HG02798 (cell line): ENCODE results near the gene ADARB1.

ENCODE experiments used
- ATAC-seq: cut with Tn5 transposase; IDR thresholded peaks from one replicate; pipeline ENCODE4 v1.9.1; 2021; ENCODE audit warnings: mild to moderate bottlenecking; ENCODE audit not compliant: unreplicated experiment, poor library complexity

Gene ADARB1

DNA sequence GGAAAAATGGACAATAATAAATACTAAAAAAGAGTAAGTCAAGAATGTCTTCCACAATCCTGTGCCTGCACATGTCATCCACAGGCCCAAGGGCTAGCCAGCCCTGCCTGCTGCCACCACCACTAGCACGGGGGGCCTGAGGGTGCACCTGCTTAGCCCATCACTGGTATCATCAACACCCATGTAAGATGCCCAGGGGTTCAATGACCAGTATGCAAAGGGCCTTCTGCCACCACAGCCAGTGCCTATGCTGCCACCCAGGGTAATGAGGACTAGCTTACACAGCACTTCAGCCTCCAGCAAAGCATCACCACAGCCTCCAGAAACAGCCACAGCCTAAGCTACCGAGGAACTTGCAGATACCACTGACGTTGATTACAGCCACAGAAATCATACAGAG lies 167.0 kb downstream of the ADARB1 start:
- no peak for ATAC-seq

DNA sequence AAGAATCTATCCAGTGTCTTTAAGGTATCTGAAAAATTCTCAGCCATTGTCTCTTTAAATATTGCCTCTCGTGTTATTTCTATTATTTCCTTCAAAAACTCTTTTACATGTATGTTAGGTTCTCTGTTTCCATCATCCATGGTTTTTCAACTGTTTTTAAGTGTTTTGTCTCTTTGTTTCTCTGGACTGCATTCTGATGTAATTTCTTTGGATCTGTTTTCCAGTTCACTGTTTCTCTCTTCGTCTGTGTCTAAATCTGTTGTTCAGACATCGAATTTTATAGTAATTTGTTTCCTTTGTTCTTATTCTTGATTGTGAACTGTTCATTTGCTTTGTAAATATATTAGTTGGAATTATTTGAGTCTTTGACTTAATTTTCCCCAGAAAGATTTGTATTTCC lies 169.2 kb downstream of the ADARB1 start:
- ATAC-seq: no peak

DNA sequence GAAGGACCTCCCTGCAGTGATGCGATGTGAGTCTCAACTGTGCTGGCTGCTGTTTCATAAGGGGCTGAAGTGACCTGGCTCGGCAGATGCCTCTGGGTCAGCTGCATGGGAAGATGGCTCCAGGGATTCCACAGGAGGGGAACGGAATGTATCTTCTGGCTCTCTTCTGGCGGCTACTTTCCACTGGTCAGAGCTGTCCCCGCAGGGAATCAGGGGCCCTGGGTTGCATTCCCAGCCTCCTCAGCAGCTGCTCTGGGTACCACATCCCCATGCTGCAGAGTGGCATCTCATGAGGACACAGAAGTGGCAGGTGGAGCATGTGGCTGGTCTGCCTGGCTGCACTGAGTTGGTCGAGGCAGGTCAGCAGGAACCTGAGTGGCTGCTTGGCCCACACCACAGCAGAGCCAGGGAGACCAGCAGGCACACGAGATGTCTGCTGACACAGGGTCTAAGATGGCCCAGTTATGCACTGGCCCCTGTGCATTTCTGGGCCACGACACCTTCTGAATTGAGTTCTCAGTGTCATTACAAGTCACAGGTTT lies 170.5 kb downstream of the ADARB1 start:
- no peak for ATAC-seq

DNA sequence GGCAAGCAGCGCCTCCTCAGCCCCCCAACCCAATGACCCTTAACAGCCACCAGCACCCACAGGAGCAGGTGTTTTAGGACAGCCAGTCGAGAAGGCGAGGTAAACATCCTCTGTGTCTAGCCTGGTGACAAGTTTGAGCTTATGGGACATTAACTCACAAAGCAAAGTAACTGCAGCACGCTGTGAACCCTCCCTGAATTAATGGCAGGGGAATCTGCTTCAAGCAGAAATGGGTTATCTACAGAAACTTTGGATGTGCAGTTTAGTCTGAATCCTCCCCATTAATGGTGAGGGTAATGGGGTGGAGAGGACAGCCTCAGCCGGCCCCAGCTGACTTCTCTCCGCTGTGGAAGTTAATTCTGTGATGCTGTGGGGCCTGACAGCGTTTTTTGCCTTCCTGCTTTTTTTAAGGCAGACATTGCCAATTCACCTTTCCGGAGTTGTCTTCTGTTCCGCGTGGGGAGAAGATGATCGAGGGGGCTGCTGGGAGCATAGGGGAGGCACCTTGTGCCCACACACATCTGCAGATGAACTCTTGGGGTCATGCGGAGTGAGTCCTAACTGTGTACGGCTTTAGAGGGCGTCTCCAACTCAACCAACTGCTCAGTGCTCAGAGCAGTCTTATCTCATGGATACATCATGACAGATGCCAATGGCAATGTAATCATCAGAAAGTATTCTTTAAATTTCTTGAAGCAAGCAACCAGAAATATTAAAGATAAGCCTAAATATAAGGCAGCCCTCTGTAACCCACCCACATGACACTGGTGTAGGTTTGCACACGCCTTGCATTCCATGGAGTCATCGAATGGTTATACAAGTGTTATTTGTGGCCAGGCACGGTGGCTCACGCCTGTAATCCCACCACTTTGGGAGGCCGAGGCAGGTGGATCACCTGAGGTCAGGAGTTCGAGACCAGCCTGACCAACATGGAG lies 172.3 kb downstream of the ADARB1 start:
- no peak for ATAC-seq

DNA sequence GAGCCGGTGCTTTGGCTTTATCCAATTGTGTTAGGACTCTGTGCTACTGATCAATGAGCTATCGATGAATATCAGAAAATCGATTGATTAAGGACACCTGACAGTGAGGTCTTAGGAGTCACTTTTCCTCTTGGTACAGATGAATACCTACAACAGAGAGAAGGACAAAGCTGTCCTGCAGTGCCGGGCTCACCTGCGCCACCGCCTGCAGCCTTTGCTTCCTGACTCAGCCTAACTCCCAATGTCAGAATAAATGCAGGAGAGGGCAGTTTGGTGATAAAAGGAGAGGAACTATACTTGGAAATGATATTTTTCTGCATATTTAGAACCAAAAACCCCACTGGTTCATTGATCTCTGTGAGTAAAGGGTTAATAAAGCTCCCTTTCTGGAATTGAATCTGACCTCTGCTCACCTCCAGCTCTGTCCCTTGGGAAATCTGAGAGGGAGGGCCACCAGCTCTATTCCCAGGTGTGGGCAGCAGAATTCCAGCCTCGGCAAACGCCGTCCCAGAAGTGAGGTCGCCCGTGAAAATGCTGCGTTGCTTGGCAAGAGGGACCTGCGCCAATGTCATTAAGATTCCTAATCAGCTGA lies 174.0 kb downstream of the ADARB1 start:
- no peak for ATAC-seq

DNA sequence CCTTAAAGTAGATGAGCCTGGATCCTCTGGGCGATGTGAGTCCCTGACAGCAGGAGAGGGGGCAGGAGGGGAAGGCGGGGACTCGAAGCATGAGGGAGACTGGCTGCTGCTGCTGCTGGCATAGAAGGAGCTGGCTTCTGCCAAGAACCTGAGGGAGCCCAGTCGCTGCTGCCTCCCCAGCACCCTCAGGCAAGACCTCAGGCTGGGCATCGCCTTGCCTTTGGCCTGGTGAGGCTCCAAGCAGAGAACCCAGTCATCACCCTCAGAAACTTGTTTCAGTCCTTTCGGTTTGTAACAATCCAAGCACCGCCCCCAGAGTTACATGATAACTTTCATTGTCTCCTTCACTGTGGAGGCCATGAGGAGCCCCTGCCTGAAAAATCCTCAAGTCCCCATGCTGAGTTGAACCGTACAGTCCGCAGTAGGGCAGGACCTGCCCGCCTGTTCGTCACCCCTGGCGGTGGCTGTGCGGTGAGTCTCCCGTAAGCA lies 174.6 kb downstream of the ADARB1 start:
- no peak for ATAC-seq

DNA sequence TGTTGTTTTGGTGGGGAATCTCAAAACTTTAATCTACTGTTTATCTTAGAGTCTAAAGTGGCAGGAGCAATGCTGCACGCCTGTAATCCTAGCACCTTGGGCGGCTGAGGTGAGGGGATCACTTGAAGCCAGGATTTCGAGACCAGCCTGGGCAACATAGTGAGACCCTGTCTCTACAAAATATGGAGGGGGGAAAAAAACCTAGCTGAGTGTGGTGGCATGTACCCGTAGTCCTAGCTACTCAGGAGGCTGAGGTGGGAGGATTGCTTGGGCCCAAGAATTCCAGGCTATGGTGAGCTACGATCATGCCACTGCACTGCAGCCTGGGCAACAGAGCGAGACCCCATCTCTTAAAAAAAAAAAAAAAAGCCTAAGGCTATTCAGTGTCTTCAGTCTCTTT lies 175.2 kb downstream of the ADARB1 start:
- ATAC-seq: no peak

DNA sequence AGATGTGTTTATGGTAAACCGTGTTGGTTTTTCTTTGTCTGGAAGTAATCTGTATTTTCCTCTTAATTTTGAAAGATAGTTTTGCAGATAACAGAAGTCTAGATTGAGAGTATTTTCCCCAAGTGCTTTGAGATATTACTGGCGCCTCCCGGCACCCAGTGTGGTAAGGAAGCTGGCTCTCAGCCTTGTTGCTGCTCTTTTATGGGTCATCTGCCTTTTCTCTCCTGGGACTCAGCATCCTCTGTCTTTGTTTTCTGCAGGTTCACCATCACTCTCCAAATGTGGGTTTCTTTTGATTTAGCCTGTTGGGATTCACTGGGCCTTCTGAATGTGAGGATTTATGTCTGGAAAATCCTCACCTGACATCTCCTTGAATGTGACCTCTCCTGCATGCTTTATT lies 175.9 kb downstream of the ADARB1 start:
- ATAC-seq: no peak

DNA sequence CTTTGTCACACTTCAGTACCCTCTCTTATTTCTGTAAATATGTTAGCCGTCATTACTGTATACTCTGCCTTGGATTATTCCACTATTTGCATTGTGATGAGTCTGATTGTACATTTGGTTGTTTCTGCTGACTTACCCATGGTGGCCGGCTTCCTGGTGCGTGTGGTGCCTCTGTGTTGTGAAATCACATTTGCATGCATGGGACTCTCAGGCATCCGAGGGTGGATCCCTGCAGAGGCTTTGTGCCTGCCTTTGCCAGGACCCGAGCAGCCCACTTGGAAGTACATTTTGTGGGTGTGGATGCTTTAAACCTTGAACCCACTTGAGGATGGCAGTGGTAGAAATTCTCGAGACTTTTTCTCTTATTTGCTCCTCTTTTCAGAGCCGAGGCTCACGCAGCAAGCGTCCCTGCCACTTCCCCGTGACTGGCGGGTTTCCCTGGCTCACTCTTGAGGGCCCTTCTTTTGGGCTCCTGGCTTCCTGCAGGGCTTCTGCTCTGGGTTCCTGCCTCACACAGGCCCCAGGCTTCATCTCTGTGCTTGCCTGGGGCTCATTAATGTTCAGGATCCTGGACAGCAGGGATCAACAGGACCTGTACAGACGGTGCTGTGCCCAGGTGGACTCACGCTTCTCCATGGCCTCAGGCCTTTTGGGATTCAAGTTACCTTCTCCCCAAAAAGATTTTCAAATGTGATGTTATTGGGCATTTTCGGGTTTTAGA lies 176.7 kb downstream of the ADARB1 start:
- no peak for ATAC-seq

DNA sequence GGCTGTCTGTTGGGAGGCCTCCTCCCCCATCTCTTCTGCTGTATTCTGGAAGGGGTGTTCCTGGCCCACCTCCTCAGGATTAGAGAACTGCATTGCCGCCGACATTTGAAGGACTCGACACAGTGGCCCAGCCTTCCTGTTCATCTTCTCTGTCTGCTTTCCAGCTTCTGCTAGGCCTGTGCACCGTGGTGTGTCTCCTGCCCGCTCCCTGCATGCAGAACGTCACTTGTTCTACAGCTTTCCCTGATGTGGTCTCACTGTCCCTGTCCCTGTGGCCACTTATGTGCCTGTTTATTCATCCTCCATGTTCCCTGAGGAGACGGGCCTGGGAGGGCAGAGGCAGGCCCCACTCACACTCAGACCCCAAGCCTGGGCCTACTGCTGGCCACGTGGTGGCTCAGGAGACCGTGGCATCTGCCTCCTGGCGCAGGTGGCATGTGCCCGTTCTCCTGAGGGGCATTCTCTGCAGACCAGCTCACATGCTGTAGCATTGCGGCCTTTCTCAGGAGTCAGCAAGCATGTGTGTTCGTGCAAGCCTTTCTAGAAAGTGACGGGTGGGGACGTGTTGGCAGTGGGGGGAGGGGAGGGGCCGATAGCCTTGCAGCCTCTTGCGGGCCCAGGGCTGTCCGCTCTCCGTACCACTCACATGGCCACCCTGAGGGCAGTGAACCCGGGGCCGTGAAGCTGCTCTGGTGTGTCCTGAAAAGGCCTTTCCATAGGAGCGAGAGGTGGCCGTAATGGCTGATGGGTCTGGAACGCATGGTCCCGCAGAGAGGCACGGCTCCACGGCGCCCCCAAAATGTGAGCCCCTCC lies 177.5 kb downstream of the ADARB1 start:
- no peak for ATAC-seq

DNA sequence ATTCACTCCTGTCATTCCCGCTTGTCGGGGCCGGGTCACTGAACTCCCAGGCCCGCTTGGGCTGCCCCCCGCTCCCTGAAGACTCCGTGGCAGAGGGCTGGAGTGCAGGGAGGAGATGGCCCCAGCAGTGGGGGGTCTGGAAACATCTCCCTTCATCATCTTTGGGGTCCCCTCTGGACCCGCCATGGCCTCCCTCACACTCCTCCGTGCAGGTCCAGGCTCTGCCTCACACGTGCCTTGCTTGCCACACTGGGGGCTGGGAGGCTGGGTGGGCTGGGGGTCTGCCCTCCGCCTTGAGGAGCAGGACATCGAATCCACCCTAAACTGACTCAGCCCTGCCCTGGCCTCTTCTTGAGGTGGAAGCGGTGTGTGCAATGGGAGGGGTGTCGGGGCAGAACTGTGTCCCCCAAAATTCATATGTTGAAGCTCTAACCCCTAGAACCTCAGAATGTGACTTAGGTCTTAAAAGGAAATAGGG lies 178.1 kb downstream of the ADARB1 start:
- ATAC-seq: no peak

DNA sequence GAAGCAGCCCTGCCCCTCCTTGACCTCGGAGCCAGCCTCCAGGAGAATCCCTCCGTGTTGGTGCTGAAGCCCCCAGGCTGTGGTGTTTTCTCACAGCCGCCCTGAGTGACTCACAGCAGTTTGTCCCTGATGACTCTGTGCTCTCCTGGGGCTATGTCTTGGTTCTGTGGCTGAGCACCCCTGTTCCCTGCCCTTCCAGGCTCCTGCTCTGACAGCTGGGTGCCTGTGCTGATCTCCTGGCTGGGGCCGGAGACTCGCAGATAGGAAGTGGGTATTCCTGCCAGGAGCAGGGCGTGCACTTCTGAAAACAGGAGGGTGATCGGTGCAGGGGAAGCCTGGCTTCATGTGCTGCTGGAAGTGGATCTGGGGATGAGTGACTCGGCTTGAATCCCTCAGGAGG lies 178.8 kb downstream of the ADARB1 start:
- ATAC-seq: no peak

DNA sequence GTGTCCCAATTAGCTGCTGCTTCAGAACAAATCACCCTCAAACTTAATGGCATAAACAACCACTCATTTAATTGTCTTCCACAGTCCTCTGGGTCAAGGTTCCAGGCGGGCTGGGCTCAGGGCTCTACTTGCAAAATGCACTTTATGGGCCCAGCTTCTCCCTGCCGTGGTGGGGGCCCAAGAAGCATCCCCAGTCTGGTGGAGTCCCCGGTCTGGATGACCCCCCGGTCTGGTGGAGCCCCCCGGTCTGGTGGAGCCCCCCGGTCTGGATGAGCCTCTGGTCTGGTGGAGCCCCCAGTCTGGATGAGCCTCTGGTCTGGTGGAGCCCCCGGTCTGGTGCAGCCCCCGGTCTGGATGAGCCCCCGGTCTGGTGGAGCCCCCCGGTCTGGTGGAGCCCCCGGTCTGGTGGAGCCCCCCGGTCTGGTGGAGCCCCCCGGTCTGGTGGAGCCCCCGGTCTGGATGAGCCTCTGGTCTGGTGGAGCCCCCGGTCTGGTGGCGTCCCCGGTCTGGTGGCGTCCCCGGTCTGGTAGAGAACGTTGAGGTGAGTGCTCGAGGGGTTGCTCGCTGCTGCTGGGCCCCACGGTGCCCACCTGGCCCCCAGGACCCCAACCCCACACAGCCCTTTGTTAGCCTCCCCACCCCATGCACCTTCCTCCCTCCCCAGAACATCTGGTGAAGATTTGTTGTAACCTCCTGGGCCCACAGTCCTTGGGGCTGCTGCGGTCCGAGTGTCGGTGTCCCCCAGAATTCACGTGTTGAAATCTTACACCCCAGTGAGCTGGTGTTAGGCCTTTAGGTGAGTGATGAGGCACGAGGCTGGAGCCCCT lies 179.5 kb downstream of the ADARB1 start:
- ATAC-seq: no peak

DNA sequence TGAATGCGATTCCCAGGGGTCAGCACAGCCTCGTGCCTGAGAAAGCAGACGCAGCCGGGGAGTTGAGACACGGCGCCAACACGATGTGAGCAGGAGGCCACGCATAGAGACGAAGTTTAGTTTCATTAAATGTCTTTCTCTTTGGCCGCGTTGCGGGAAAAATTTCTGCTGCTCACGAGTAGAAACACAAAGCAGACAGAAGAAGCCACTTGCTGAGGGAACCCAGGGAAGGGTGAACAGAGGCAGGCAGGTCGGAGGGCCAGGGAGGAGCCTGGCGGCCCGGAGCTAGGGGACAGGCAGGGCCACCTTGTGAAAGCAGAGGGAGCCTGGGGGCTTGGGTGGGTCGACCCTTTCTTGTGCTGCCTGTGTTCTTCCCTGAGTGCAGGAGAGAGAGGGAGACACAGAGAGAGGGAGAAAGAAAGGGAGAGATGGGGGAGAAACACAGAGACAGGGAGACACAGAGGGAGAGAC lies 180.1 kb downstream of the ADARB1 start:
- ATAC-seq: no peak

DNA sequence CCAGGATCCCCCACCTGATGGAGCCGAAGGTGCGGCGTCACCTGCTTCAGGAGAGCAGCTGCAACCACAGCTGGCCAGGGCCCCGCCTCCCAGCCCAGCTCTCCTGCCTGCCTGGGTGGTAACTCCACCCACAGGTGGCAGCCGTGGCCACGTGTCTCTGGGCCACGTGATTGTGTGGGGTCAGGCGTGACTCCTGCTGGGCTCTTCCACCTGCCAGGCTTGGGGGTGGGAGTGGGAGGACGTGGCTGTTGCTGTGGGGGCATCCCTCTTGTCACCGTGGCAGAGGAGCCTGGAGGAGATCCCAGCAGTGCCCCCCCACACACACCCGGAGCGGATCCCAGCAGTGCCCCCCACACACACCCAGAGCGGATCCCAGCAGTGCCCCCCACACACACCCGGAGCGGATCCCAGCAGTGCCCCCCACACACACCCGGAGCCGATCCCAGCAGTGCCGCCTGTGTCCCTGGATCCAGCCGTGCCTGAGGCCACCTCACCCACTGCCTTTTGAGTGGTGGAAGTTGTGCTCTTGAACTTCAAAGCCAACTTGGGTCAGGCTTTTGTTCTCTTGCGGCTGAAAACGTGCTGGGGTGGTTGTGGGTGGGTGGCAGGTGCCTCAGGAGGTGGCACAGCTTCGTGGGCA lies 181.1 kb downstream of the ADARB1 start:
- ATAC-seq: no peak

DNA sequence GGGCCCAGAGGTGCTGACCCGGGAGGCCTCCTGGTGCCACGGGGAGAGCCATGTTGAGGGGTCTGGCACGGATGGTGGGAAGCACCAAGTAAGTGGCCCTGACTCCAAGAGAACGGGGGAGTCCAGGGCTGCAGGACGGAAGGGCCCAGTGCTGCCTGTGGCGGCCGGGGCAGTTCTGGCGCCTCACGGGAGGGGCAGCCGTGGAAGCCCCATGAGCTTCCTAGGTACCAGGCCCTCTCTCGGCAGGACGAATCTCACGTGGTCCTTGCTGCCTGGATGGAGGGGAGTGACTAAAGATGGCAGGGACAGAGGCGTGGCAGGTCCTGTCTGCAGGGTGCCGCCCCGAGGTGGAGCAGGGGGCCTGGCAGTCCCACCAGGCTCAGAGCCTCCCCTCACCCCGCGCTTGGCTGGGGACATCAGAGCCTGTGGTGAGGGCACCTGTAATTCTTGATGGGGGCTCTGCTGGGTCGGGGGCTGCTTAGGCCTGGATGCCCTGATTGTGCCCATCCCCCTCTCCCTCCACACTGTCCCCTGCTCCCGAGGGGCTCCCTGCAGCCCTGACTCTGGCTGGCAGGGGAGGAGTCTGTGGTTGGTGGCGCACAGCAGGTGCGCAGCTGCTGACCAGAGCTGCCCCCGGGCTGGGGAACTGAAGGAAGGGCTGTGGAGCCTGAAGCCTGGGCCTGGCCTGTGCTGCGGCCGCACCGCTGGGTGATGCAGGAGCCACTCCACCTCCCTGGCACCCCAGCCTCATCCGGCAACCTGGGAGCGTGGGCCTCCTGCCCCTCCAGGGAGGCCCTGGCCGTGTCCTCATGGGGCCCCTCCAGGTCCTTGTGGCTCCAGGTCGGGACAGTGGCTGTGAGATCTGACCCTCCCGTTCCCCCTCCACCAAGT lies 181.9 kb downstream of the ADARB1 start:
- ATAC-seq: no peak

DNA sequence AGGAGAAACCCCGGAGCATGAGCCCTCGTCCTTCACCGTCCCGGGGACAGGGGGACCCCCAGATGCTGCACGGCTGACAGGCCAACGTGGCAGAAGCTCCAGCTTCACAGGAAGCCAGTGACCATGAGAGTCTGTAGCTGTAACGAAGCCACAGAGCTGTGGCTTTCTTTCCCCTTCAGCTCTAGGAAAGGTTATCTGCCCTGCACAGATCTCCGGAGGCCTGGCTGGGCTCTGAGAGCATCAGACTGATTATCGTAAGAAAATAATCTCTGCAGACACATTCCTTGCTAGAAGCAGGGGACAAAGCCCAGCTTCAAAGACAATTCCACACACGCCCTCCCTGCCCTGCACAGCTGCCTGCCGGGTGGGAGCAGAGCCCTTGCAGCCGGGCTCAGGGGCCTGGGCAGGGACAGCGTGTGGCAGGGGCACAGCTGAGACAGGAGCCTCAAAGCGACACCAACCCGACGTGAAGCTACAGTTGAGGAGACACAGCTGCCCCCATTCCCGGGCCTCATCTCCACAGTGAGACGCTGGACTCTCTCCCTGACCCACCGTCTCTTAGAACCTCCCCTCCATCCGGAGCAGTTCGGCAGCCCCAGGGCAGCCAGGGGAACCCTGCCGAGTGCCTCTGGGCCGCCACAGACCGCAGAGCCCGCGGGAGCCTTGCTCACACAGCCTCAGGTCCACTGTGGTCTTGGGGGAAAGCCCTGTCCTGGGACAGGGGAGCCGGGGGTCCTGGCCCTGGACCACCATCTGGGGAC lies 182.7 kb downstream of the ADARB1 start:
- no peak for ATAC-seq
